GM23248 (cell line): ENCODE results near the gene PLCB4. TPM values are rescaled to one million over a fixed set of nuclear protein-coding genes. Genes with fewer than 3 reads are reported as not detected.

Source experiments
- DNase-seq: peaks from one replicate; pipeline ENCODE4 v3.0.0-alpha.2; 2015
- H2AFZ ChIP-seq: fragments of 200-600 bp; sonication (generic); 2 replicates; pipeline ENCODE4 v1.6.1; 2016; ENCODE audit warnings: antibody characterized with exemption
- H3F3A ChIP-seq: fragments of 200-600 bp; sonication (generic); 2 replicates; pipeline ENCODE4 v1.6.1; 2016; ENCODE audit warnings: mild to moderate bottlenecking, antibody characterized with exemption, mixed run types; ENCODE audit not compliant: insufficient read depth
- H3K27ac ChIP-seq: fragments of 200-600 bp; sonication (generic); 2 replicates; pipeline ENCODE4 v1.5.1; 2016; ENCODE audit warnings: mild to moderate bottlenecking
- H3K27me3 ChIP-seq: fragments of 200-600 bp; sonication (generic); replicated peaks from 2 replicates; pipeline ENCODE4 v1.6.1; 2016; ENCODE audit warnings: mild to moderate bottlenecking; ENCODE audit not compliant: insufficient read depth
- H3K36me3 ChIP-seq: fragments of 200-600 bp; sonication (generic); 2 replicates; pipeline ENCODE4 v1.6.1; 2016; ENCODE audit warnings: low read depth, mild to moderate bottlenecking
- H3K4me1 ChIP-seq: fragments of 200-600 bp; sonication (generic); 2 replicates; pipeline ENCODE4 v1.6.1; 2016; ENCODE audit warnings: mild to moderate bottlenecking; ENCODE audit not compliant: insufficient read depth
- H3K4me2 ChIP-seq: fragments of 200-600 bp; sonication (generic); one replicate; pipeline ENCODE4 v1.6.1; 2016; ENCODE audit warnings: mild to moderate bottlenecking; ENCODE audit not compliant: unreplicated experiment
- H3K4me3 ChIP-seq: fragments of 200-600 bp; sonication (generic); 2 replicates; pipeline ENCODE4 v1.5.1; 2016; ENCODE audit warnings: mild to moderate bottlenecking
- H3K79me2 ChIP-seq: fragments of 200-600 bp; sonication (generic); 2 replicates; pipeline ENCODE4 v1.6.1; 2016; ENCODE audit warnings: mild to moderate bottlenecking; ENCODE audit not compliant: insufficient read depth
- H3K9ac ChIP-seq: fragments of 200-600 bp; sonication (generic); 2 replicates; pipeline ENCODE4 v1.6.1; 2016; ENCODE audit warnings: mild to moderate bottlenecking
- H3K9me2 ChIP-seq: fragments of 200-600 bp; sonication (generic); 2 replicates; pipeline ENCODE4 v1.6.1; 2016; ENCODE audit warnings: mixed run types, mild to moderate bottlenecking, moderate library complexity; ENCODE audit not compliant: insufficient read depth
- H3K9me3 ChIP-seq: fragments of 200-600 bp; sonication (generic); one replicate; pipeline ENCODE4 v1.6.1; 2017; ENCODE audit warnings: low read depth
- H4K20me1 ChIP-seq: fragments of 200-600 bp; sonication (generic); 2 replicates; pipeline ENCODE4 v1.6.0; 2016; ENCODE audit not compliant: insufficient read depth
- EZH2 ChIP-seq: fragments of 200-600 bp; sonication (generic); IDR thresholded peaks from 2 replicates; pipeline ENCODE4 v1.6.1; 2018; ENCODE audit warnings: antibody characterized with exemption, mild to moderate bottlenecking; ENCODE audit not compliant: insufficient read depth, poor library complexity, severe bottlenecking
- EZH2phosphoT487 ChIP-seq: fragments of 200-600 bp; sonication (generic); IDR thresholded peaks from 2 replicates; pipeline ENCODE4 v1.6.1; 2018; ENCODE audit warnings: antibody characterized with exemption, moderate library complexity, mild to moderate bottlenecking, low read depth; ENCODE audit not compliant: insufficient read depth
- WGBS, 2 experiments: methylation state at CpG; one replicate each; pipeline ENCODE4 v1.1.6; 2015 to 2017; ENCODE audit warnings: low lambda C conversion rate in 2 of 2, low coverage in 1 of 2; ENCODE audit errors: missing lambda C conversion rate in 2 of 2; 5-methylcytosine and 5-hydroxymethylcytosine counted together
- in situ Hi-C: fragments of 300-500 bp; cut with MboI; formaldehyde crosslinking; loops from 2 replicates; pipeline ENCODE4 v1.15.0; 2020
- polyA plus RNA-seq: library from polyadenylated mRNA; unstranded; fragments of >200 nt; fragmentation: Nextera tagmentation; extraction: Ambion mirVana; gene quantifications from 2 replicates; pipeline ENCODE4 v1.2.1, GENCODE V29; 2016
- total RNA-seq: library from RNA; depleted of rRNA; stranded (reverse); fragments of >200 nt; shearing (Covaris generic); gene quantifications from 2 replicates; pipeline ENCODE4 v1.2.3, GENCODE V29; 2014

The PLCB4 gene
- total and polyA plus RNA-seq, 2 experiments from 2014 or later: 5.0 to 9.5 TPM

- no peak overlapping the region for H3K4me3 ChIP-seq
- no peaks in the 10 kb centered on the region for H3K27me3 ChIP-seq
- TF ChIP-seq EZH2phosphoT487: no peak
- no peak for TF ChIP-seq EZH2
- peaks cover 10% of the 10 kb centered on the region; the same call in 1 of the 2 replicates for H3K4me1 ChIP-seq
- no peaks in the 10 kb centered on the region for H4K20me1 ChIP-seq
- H3K9ac ChIP-seq: no peak overlapping the region
- no peak overlapping the region for H2AFZ ChIP-seq
- no peak overlapping the region for H3K4me2 ChIP-seq
- 92 to 100% methylated on average over 2 of the region's 2 CpGs for WGBS, 2 experiments
- no peaks in the 10 kb centered on the region for H3K79me2 ChIP-seq
- H3K36me3 ChIP-seq: no peaks in the 10 kb centered on the region
- in situ Hi-C loops: no loop called here
- 0 out of 2 replicates have a peak, but pooled peaks cover 9% of the 10 kb centered on the region for H3F3A ChIP-seq
- H3K9me2 ChIP-seq: no peaks in the 10 kb centered on the region
- no peak overlapping the region for H3K27ac ChIP-seq
- no peak for DNase-seq
- H3K9me3 ChIP-seq: no peaks in the 10 kb centered on the region
Observed at GRCh38 chr20:9293145-9293544, 224.3 kb downstream of the PLCB4 start.

DNA sequence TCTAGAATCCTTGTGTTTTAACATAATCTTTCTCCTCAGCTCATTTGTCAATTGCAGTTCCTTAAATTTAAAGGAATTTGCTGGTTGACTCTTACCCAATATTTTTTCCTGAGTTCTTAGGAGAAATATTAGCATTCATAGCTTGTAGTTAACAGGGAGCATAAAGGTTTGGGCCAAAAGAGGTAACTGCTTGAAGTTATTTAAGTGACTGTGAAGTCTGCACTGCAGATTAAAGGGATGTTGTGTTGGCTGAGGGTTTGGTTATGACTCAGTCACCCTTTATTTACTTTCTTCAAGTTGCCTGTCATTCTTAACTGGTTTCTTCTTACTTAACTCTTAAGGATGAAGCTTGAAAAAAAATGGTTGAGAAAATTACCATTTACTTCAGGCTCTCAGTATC lies 225.2 kb downstream of the PLCB4 start:
- Histone ChIP-seq H3F3A (0 out of 2 replicates have a peak, but pooled peaks cover 9% of the 10 kb centered on the region), H3K4me2 (no peak overlapping the region), H3K27me3 (no peaks in the 10 kb centered on the region), H3K9me2 (no peaks in the 10 kb centered on the region), H3K9me3 (no peaks in the 10 kb centered on the region), H3K9ac (no peak overlapping the region), H3K4me3 (no peak overlapping the region), H4K20me1 (no peaks in the 10 kb centered on the region), H3K27ac (no peak overlapping the region), H2AFZ (no peak overlapping the region), H3K4me1 (peaks cover 10% of the 10 kb centered on the region; the same call in 1 of the 2 replicates), H3K36me3 (no peaks in the 10 kb centered on the region), H3K79me2 (no peaks in the 10 kb centered on the region)
- DNase-seq: peak; percentile 45
- TF ChIP-seq EZH2 (no peak), EZH2phosphoT487 (no peak)
- in situ Hi-C loops: no loop called here

GRCh38 chr20:9298906-9299305 lies 230.0 kb downstream of the PLCB4 start:
- no peak for DNase-seq
- H3K79me2 ChIP-seq: no peaks in the 10 kb centered on the region
- no peak overlapping the region for H3K4me2 ChIP-seq
- H3K27me3 ChIP-seq: no peaks in the 10 kb centered on the region
- no peak for TF ChIP-seq EZH2
- no peak for TF ChIP-seq EZH2phosphoT487
- no peaks in the 10 kb centered on the region for H4K20me1 ChIP-seq
- no peak overlapping the region for H3K4me3 ChIP-seq
- no peaks in the 10 kb centered on the region for H3K36me3 ChIP-seq
- peaks cover 6% of the 10 kb centered on the region; the same call in 1 of the 2 replicates for H3K4me1 ChIP-seq
- H3K9me2 ChIP-seq: no peaks in the 10 kb centered on the region
- H3K9ac ChIP-seq: no peak overlapping the region
- WGBS, 2 experiments: 18 to 22% methylated on average over 2 of the region's 2 CpGs
- in situ Hi-C loops: no loop called here
- no peak overlapping the region for H3K27ac ChIP-seq
- H3F3A ChIP-seq: 0 out of 2 replicates have a peak, but pooled peaks cover 5% of the 10 kb centered on the region
- no peak overlapping the region for H2AFZ ChIP-seq
- no peaks in the 10 kb centered on the region for H3K9me3 ChIP-seq

DNA sequence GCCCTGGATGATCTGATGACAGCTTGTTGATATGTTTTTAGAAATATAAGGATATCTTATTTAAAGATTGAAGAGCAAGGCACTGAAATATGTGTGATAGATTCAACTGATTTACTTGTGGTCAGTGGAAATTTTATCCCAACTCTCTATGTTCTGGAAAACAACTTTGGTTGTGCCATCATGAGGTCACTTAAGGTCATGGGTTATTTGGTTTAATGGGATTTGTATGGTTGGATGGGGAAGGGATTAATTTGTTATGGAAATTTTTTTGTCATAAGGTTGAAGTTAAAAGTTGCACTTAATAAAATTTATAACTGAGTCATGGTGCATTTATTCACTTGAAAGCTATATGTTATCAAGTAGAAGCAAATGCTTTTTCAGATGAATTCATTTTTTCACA lies 231.2 kb downstream of the PLCB4 start:
- H3K9ac ChIP-seq: no peak overlapping the region
- H3K4me3 ChIP-seq: no peak overlapping the region
- no peak for TF ChIP-seq EZH2
- no peak for TF ChIP-seq EZH2phosphoT487
- DNase-seq: no peak
- H3K27me3 ChIP-seq: no peaks in the 10 kb centered on the region
- H4K20me1 ChIP-seq: no peaks in the 10 kb centered on the region
- no peaks in the 10 kb centered on the region for H3F3A ChIP-seq
- no peak overlapping the region for H3K27ac ChIP-seq
- no peaks in the 10 kb centered on the region for H3K4me1 ChIP-seq
- in situ Hi-C loops: no loop called here
- H3K9me2 ChIP-seq: no peaks in the 10 kb centered on the region
- no peak overlapping the region for H3K4me2 ChIP-seq
- no peaks in the 10 kb centered on the region for H3K9me3 ChIP-seq
- no peak overlapping the region for H2AFZ ChIP-seq
- H3K36me3 ChIP-seq: no peaks in the 10 kb centered on the region
- H3K79me2 ChIP-seq: no peaks in the 10 kb centered on the region

GRCh38 chr20:9300534-9300933 lies 231.6 kb downstream of the PLCB4 start:
- DNase-seq: no peak
- 59 to 76% methylated on average over 1 of the region's 1 CpG for WGBS, 2 experiments
- Histone ChIP-seq H2AFZ (no peak overlapping the region), H3K27ac (no peak overlapping the region), H3K4me2 (no peak overlapping the region), H3K9ac (no peak overlapping the region), H3K79me2 (no peaks in the 10 kb centered on the region), H3K4me3 (no peak overlapping the region), H3K36me3 (no peaks in the 10 kb centered on the region), H3F3A (no peaks in the 10 kb centered on the region), H3K4me1 (no peaks in the 10 kb centered on the region), H3K9me3 (no peaks in the 10 kb centered on the region), H3K9me2 (no peaks in the 10 kb centered on the region), H3K27me3 (no peaks in the 10 kb centered on the region), H4K20me1 (no peaks in the 10 kb centered on the region)
- TF ChIP-seq EZH2 (no peak), EZH2phosphoT487 (no peak)
- in situ Hi-C loops: no loop called here
